Lower leg skin (tissue), 3 donors: ENCODE measurements around the gene COG4.

Experiments used
- POLR2A ChIP-seq, 2 donors: fragments of 450-650 bp; IDR thresholded peaks; one replicate each; pipeline ENCODE4 v1.6.1; 2016 to 2017; ENCODE audit warnings: antibody characterized with exemption in 2 of 2, mild to moderate bottlenecking in 1 of 2, moderate library complexity in 1 of 2
- TF ChIP-seq, protein P1 (sequence below), 3 donors: fragments of 450-650 bp; IDR thresholded peaks; one replicate each; pipeline ENCODE4 v1.5.1; 2016; ENCODE audit warnings: antibody characterized with exemption in 3 of 3, mild to moderate bottlenecking in 3 of 3, moderate library complexity in 2 of 3

DNA sequence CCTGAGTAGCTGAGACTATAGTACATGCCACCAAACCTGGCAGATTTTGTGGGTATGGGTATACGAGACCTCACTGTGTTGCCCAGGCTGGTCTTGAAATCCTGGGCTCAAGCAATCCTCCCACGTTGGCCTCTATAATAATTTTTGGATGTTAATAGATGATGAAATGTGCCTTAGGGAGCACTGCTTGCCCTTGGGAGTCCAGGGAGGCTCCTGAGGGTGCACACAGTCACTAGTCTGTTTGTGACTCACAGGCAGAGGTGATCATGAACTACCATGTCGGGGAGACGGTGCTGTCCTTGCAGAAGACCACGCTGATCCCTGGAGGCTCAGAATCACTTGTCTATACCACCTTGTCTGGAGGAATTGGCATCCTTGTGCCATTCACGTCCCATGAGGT is 46.4 kb upstream of the COG4 start:
- TF ChIP-seq, protein P1, sequence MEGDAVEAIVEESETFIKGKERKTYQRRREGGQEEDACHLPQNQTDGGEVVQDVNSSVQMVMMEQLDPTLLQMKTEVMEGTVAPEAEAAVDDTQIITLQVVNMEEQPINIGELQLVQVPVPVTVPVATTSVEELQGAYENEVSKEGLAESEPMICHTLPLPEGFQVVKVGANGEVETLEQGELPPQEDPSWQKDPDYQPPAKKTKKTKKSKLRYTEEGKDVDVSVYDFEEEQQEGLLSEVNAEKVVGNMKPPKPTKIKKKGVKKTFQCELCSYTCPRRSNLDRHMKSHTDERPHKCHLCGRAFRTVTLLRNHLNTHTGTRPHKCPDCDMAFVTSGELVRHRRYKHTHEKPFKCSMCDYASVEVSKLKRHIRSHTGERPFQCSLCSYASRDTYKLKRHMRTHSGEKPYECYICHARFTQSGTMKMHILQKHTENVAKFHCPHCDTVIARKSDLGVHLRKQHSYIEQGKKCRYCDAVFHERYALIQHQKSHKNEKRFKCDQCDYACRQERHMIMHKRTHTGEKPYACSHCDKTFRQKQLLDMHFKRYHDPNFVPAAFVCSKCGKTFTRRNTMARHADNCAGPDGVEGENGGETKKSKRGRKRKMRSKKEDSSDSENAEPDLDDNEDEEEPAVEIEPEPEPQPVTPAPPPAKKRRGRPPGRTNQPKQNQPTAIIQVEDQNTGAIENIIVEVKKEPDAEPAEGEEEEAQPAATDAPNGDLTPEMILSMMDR (IDR thresholded peaks at IDR 0.05): no peak
- TF ChIP-seq POLR2A (IDR thresholded peaks at IDR 0.05): no peak
